ENCODE measurements around the gene PSMC5.
"Not testable (repeated sequence)": the region's sequence is repeated elsewhere in the genome, so short reads cannot be mapped to it uniquely, and the experiment has no call there.

DNA sequence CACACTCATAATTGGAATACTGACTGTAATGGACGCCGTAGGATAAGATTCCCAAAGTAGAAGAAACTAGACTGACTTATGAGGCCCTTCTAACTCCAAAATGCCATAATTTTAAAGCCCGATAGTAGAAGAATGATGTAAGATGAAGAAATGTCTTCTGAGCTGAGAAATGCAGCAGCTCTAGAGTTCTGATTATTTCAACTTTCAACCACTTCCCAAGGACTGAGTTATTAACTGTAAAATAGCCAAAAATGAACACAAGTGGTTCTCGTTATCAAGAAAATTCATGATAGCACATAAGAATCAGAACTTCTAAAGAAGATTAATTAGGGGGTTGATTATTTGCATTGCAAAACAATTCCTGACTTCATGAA, 43.0 kb downstream of the PSMC5 start:
- TF ChIP-seq CTCF, POLR2A, EP300 (IDR thresholded peaks at IDR 0.05): not testable (repeated sequence)

Data from gastroesophageal sphincter (tissue), 3 donors.